Gastrocnemius medialis (tissue), 4 donors: ENCODE measurements around the gene ESPL1. TPM values are rescaled to one million over a fixed set of nuclear protein-coding genes. Genes with fewer than 3 reads are reported as not detected.

Experiments used
- ATAC-seq, 2 donors: fragments of 150-250 bp; one replicate each; pipeline ENCODE4 v1.9.1; 2016
- DNase-seq, 2 donors: peaks; one replicate each; pipeline ENCODE4 v3.0.0-alpha.2; 2019
- H3K27ac ChIP-seq, 4 donors: fragments of 200-600 bp; sonication (generic); 1 replicate in 1 of 4; 2 replicates in 3 of 4; pipeline ENCODE4 v1.5.1; 2016 to 2018; ENCODE audit warnings: mild to moderate bottlenecking in 2 of 4, moderate library complexity in 1 of 4
- H3K27me3 ChIP-seq, 3 donors: fragments of 200-600 bp; sonication (generic) in 2 of 3; 1 replicate in 1 of 3; 2 replicates in 2 of 3; pipeline versions ENCODE4 v1.5.1 to v1.6.0; 2016 to 2019; ENCODE audit warnings: mild to moderate bottlenecking in 1 of 3, moderate library complexity in 1 of 3
- H3K36me3 ChIP-seq, 2 donors: fragments of 200-600 bp; sonication (generic) in 1 of 2; one replicate each; pipeline ENCODE4 v1.5.1; 2017 to 2018
- H3K4me1 ChIP-seq, 2 donors: fragments of 200-600 bp; sonication (generic) in 1 of 2; one replicate each; pipeline ENCODE4 v1.5.1; 2016 to 2017; ENCODE audit warnings: mild to moderate bottlenecking in 2 of 2
- H3K4me3 ChIP-seq, 4 donors: fragments of 200-600 bp; sonication (generic) in 3 of 4; 1 replicate in 1 of 4; 2 replicates in 3 of 4; pipeline ENCODE4 v1.5.1; 2016 to 2019; ENCODE audit warnings: mild to moderate bottlenecking in 2 of 4
- H3K9me3 ChIP-seq, 3 donors: fragments of 200-600 bp; sonication (generic) in 2 of 3; 1 replicate in 1 of 3; 2 replicates in 2 of 3; pipeline ENCODE4 v1.5.1; 2016 to 2019
- POLR2A ChIP-seq, 2 donors: fragments of 450-650 bp; IDR thresholded peaks; one replicate each; pipeline ENCODE4 v1.6.1; 2017; ENCODE audit warnings: antibody characterized with exemption in 2 of 2, mild to moderate bottlenecking in 2 of 2, moderate library complexity in 2 of 2
- in situ Hi-C, 4 donors: fragments of 200-750 bp; cut with MboI; loops; one replicate each; pipeline versions ENCODE4 v1.15.0 to v1.8.0; 2017; ENCODE audit warnings: low sequenced_read_pairs in 4 of 4
- intact Hi-C: fragments of 100-400 bp; cut with DNase I; formaldehyde crosslinking; loops from one replicate; pipeline ENCODE4 v1.15.1; 2023; ENCODE audit warnings: low total_unique reads
- total RNA-seq, 4 donors: library from RNA; depleted of rRNA; stranded (reverse); fragments of >200 nt; gene quantifications; one replicate each; pipeline versions ENCODE4 v1.1.0 to v1.2.3, GENCODE V29; 2016
- TF ChIP-seq, protein P1 (sequence below), 5 experiments: fragments of 450-650 bp in 3 of 5; fragments of 200-600 bp in 2 of 5; sonication (generic) in 2 of 5; IDR thresholded peaks in 4 of 5; conservative IDR thresholded peaks in 1 of 5; 1 replicate in 4 of 5; 2 replicates in 1 of 5; pipeline ENCODE4 v1.5.1; 2016 to 2019; ENCODE audit warnings: antibody characterized with exemption in 5 of 5, mild to moderate bottlenecking in 3 of 5, moderate library complexity in 3 of 5

The ESPL1 gene
- under 1 TPM in 3 of 4 donors, not detected in 1; 0.20 to 0.44 (median 0.24) TPM for total RNA-seq

DNA sequence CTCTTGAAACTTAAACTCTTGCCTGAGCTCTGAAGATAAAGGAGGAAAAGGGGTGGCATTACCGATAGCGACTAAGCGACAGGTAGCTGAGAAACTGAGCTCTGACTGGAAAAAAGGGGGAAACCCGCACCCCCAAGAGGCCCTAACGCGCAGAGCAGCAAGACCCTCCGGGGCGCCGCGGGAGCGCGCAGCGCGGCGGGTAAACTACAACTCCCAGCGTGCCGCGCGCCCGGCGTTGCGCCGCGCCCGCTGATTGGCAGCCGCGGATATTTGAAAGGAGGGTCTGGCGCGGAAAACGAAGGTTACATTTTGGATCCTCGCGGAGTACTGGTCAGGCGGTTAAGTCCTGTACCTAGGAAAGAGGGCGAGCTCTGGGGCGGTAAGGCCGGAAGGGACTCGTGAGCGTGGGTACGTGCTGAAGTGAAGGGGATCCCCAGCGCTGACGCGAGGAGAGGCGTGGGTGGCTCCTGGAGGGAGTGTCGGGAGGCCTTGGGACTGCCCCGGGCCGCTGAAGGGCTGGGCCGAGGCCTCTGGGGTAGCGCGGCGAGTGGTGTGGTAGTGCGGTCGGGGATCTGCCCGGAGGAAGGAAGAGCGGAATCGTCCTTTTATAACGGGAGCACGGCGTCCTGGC is at the start of gene ESPL1:
Gene ESPL1 (plus strand): TSS at position 301 of the 631 bp plus-strand sequence. CDS start 468 bp downstream, outside the sequence.
- Histone ChIP-seq H3K27me3 (no peaks in the 10 kb centered on the region), H3K4me1 (peaks cover 6 to 7% of the 10 kb centered on the region in 2 donors), H3K4me3 (peak within 1 kb of the TSS; percentile 64 to 77 (median 72)), H3K9me3 (no peaks in the 10 kb centered on the region), H3K36me3 (no peaks in the 10 kb centered on the region), H3K27ac (peak within 1 kb of the TSS in 3 of 4 donors; percentile 61 to 68 (median 64))
- intact Hi-C loops (loop anchor here (1.0 kb wide), 2 partner anchors 16 to 55 kb away; a partner anchor contains a TSS), in situ Hi-C loops (no loop called here)
- TF ChIP-seq, protein P1, sequence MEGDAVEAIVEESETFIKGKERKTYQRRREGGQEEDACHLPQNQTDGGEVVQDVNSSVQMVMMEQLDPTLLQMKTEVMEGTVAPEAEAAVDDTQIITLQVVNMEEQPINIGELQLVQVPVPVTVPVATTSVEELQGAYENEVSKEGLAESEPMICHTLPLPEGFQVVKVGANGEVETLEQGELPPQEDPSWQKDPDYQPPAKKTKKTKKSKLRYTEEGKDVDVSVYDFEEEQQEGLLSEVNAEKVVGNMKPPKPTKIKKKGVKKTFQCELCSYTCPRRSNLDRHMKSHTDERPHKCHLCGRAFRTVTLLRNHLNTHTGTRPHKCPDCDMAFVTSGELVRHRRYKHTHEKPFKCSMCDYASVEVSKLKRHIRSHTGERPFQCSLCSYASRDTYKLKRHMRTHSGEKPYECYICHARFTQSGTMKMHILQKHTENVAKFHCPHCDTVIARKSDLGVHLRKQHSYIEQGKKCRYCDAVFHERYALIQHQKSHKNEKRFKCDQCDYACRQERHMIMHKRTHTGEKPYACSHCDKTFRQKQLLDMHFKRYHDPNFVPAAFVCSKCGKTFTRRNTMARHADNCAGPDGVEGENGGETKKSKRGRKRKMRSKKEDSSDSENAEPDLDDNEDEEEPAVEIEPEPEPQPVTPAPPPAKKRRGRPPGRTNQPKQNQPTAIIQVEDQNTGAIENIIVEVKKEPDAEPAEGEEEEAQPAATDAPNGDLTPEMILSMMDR (IDR thresholded peaks at IDR 0.05 in 4 of 5, conservative IDR thresholded peaks at IDR 0.05 in 1 of 5): peak in 3 of 5 experiments; percentile 21 to 41 (median 36)
- no peak for TF ChIP-seq POLR2A (IDR thresholded peaks at IDR 0.05)
- ATAC-seq (peak; percentile 84 to 88), DNase-seq (peak; percentile 16 to 47)

DNA sequence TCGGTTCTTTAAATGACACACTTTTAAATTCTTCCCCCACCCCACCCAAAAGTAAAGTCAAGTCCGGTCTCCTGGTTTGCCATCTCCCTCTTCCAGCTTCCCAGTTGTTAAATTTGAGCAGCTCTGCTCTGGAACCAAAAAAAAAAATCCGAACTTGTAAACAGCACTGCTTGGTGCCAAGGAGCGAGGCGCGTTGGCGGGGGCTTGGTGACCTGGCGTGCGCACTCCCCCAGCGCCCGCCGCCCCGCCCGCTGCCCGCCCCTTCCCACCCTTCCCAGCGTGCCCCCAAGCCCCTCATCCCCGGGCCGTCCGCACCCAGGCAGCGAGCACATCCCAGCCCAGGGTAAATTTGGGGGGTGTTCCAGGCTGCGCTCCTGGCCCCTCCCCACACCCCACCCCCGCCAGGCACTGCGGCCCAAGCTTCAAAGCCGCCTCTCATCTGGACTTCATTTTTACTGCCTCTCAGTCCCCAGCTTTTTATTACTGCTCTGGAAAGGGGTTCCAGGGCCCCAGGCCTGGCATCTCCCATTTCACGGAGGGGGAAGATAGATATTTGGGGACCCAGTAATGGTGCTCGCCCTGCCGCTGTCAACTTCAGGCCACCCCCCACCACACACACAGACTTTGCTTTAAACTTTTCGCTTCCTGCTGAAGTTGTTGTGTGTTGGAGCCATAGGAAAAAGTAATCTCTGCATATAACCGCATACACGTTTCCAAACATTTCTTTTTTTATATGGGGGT is 49.4 kb upstream of the ESPL1 start:
- Histone ChIP-seq H3K36me3 (no peaks in the 10 kb centered on the region), H3K27ac (peak overlapping the region; percentile 98 to 100 (median 98)), H3K9me3 (no peaks in the 10 kb centered on the region), H3K4me3 (peak overlapping the region; percentile 74 to 83 (median 75)), H3K27me3 (no peaks in the 10 kb centered on the region), H3K4me1 (peaks cover 50 to 64% of the 10 kb centered on the region in 2 donors)
- in situ Hi-C loops: loop anchor here in 2 of 4 donors (10.0 kb wide), 2 partner anchors 66 to 126 kb away; no protein-coding TSS in a partner anchor
- intact Hi-C loops: loop anchor here (5.0 kb wide), 1 partner anchor 284 kb away; the partner anchor contains the start of gene TARBP2
- no peak for TF ChIP-seq POLR2A (IDR thresholded peaks at IDR 0.05)
- TF ChIP-seq, protein P1 (IDR thresholded peaks at IDR 0.05 in 4 of 5, conservative IDR thresholded peaks at IDR 0.05 in 1 of 5): no peak
- ATAC-seq: no peak
- no peak for DNase-seq

DNA sequence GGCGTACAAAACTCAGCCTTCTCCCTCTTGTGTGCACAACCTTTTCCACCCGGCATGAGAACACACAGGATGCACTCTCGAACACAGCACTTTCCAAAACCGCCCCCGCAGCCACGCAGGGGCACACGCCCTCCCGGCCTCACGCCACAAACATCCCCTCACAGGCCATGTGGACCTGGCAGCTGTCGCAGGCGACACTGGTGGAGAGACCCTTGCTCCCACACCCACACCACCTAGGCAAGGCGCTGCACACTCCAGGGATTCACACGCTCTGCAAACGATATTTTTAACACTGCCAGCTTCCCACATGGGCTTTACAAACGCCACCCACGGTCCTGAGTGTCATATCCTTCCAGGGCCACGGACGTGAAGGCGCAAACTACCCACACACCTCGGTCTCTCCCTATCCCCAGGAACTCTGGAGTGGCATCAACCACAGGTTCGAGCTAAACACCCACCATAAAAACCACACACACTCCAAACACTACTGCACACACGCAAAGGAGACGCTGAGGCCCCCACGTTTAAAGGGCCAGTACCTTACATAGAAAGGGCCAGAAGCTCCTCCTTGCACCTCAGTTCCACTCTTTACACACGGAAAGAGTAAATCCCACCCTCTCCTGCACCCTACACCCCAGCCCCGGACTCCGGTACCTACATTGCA is 48.7 kb upstream of the ESPL1 start:
- no peak for ATAC-seq
- Histone ChIP-seq H3K4me3 (peak overlapping the region; percentile 74 to 83 (median 75)), H3K27me3 (no peaks in the 10 kb centered on the region), H3K9me3 (no peaks in the 10 kb centered on the region), H3K36me3 (no peaks in the 10 kb centered on the region), H3K4me1 (peaks cover 49 to 64% of the 10 kb centered on the region in 2 donors), H3K27ac (peak overlapping the region; percentile 98 to 100 (median 98))
- DNase-seq: no peak
- in situ Hi-C loops (loop anchor here in 2 of 4 donors (10.0 kb wide), 2 partner anchors 65 to 125 kb away; no protein-coding TSS in a partner anchor), intact Hi-C loops (loop anchor here (5.0 kb wide), 1 partner anchor 283 kb away; the partner anchor contains the start of gene TARBP2)
- TF ChIP-seq POLR2A (IDR thresholded peaks at IDR 0.05): no peak
- TF ChIP-seq, protein P1 (IDR thresholded peaks at IDR 0.05 in 4 of 5, conservative IDR thresholded peaks at IDR 0.05 in 1 of 5): no peak

DNA sequence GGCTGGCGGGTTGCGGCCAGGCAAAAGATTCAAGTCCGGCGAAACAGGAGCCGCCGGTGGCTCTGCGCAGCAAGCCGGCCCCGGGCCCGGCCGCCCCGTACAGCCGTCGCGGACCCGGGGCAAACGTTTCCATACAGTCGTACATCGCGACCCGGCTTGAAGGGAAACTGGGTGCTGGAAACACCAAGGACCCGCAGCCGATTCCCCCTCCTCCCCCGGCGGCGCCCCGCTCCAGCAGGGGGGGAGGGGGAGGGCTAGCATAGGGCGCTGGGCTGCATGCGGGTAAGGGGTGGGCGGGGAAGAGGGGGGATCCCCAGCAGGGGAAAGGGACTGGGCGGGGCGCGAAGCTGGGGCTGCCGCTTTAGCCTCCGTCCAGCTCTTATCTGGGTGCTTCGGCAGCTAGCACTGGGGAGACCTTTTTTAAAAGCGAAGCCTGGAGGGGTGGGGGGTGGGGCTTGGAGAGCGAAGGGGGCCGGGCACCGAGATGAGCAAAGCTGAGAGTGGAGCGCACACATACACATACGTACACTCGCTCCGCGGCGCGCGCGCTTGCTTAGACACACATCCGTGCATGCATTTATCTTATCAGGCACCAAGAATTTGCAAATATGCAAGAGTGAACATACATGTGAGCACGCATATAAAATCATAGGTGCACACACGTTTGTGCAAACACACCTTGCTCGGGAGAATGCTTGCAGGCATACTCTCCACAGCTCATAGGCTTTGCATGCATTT is 48.0 kb upstream of the ESPL1 start:
- peaks cover 44 to 60% of the 10 kb centered on the region in 2 donors for H3K4me1 ChIP-seq
- DNase-seq: no peak

More for the DNA sequence above, 48.0 kb upstream of the ESPL1 start:
- peak overlapping the region; percentile 74 to 83 (median 75) for H3K4me3 ChIP-seq
- no peak for ATAC-seq
- no peaks in the 10 kb centered on the region for H3K36me3 ChIP-seq
- H3K27me3 ChIP-seq: no peaks in the 10 kb centered on the region
- in situ Hi-C loops (loop anchor here in 2 of 4 donors (10.0 kb wide), 2 partner anchors 65 to 125 kb away; no protein-coding TSS in a partner anchor), intact Hi-C loops (loop anchor here (5.0 kb wide), 1 partner anchor 282 kb away; the partner anchor contains the start of gene TARBP2)
- peak overlapping the region; percentile 98 to 100 (median 98) for H3K27ac ChIP-seq
- TF ChIP-seq, protein P1 (IDR thresholded peaks at IDR 0.05 in 4 of 5, conservative IDR thresholded peaks at IDR 0.05 in 1 of 5): no peak
- TF ChIP-seq POLR2A (IDR thresholded peaks at IDR 0.05): no peak
- no peaks in the 10 kb centered on the region for H3K9me3 ChIP-seq
